ENCODE results near the gene MASP1. TPM values are rescaled to one million over a fixed set of nuclear protein-coding genes. Genes with fewer than 3 reads are reported as not detected.
A peak's percentile ranks its signal among the peaks of the same experiment; 100 is the strongest.

The MASP1 gene
- total and polyA plus RNA-seq, 9 donors: 3.2 to 12.7 (median 8.1) TPM

DNA sequence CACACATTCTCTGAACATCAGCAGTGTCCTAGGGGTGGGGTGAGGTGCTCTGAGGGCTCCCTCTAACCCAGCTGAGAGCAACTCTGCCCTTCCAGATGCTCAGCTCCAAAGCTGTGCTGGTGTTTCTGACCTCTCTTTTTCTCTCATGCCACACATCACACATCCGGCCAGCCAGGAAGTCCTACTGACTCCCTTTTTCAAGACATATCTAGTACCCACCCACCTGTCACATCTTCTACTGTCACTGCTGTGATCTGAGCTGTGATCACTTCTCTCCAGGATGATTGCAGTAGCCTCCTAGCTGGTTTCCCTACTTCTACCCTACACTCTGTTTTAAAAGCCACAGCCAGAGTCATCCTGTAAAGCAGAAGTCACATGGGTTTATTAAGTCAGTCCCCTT is 30.2 kb upstream of the MASP1 start:
- WGBS (ENCODE audit: insufficient coverage): 62% methylated on average over 1 of the region's 1 CpG

DNA sequence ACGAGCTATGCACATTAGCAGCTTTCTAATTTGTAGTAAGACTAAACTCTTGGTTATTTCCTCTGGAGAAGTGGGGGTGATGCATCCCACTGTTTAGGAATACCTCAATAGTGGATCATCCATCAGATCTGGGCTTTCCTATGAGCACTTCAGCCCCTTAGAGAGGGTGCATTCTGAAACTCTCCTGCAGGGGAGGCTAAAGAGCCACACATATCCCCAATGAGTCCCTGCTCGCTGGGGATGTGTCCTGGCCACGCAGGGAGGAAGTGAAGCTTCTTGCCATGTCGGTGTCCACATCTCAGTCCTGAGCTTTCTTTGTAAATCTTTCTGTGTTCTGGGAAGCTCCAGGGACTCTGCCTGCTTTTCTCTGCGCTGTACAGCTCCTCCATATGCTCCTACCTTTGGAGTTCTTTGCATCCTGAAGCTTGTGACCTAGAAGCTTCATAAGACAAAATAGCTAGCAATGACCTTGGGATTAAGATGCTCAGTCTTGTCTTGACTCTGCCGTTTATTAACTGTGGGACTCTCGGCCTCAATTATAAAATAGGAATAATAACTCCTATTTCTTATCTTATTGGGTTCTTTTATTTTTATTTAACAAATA is 28.3 kb upstream of the MASP1 start:
- DNase-seq: peak; percentile 48
- H3K9me3 ChIP-seq (replicated peaks; ENCODE audit: control insufficient read depth, low read depth, low read length): no peaks in the 10 kb centered on the region
- WGBS (ENCODE audit: insufficient coverage): 19% methylated on average over 4 of the region's 7 CpGs
- no peak overlapping the region for H3K4me3 ChIP-seq (ENCODE audit: low read length)
- peaks cover 2% of the 10 kb centered on the region for H3K27me3 ChIP-seq (ENCODE audit: control insufficient read depth, insufficient read depth, low read length)
- H3K27ac ChIP-seq (ENCODE audit: low read length): no peak overlapping the region
- H3K36me3 ChIP-seq (ENCODE audit: control insufficient read depth, insufficient read depth, low read length): no peaks in the 10 kb centered on the region
- H3K4me1 ChIP-seq (ENCODE audit: control insufficient read depth, insufficient read depth, low read length): peaks cover 7% of the 10 kb centered on the region

More for the DNA sequence above, 30.2 kb upstream of the MASP1 start:
- Histone ChIP-seq H3K9me3 (replicated peaks; ENCODE audit: control insufficient read depth, low read depth, low read length) (no peaks in the 10 kb centered on the region), H3K27me3 (ENCODE audit: control insufficient read depth, insufficient read depth, low read length) (peaks cover 2% of the 10 kb centered on the region), H3K4me1 (ENCODE audit: control insufficient read depth, insufficient read depth, low read length) (peaks cover 7% of the 10 kb centered on the region), H3K27ac (ENCODE audit: low read length) (no peak overlapping the region), H3K4me3 (ENCODE audit: low read length) (no peak overlapping the region), H3K36me3 (ENCODE audit: control insufficient read depth, insufficient read depth, low read length) (no peaks in the 10 kb centered on the region)
- DNase-seq: no peak

DNA sequence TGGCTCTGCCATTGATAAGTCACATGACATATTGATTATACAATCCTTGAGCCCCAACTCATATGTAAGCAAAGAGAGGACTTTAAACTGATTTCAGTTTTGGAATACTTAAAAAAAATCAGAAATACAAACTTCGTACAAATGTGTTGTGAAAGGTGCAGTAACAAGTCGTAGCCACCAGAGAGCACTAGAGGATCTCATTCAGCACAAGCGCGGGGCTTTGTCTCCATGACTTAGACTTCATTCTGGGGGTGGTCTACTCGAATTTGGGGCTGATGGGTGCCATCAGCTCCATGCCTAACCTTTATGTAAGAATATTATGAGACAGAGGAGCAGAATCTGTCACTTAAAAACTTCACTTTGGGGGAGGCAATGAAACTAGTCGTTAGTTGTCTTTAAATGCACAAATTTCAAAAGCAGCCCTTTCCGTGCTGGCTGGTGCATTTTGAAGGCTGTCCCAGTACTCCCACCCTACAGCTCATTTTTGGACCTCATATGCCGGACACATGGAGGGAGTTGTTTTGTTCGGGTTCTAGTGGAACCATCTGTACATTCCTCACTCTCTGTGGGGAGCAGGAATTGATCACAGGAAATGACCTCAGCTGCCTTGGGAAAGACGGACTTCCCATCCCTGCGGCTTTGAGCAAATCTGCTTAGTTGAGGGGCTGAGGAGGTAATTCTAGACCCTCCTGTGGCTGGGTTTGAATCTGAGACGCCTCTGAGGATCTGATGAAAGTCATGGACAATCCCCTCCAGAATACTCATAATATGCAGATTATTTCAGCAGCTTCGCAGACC is 27.5 kb upstream of the MASP1 start:
- Histone ChIP-seq H3K27me3 (ENCODE audit: control insufficient read depth, insufficient read depth, low read length) (peaks cover 2% of the 10 kb centered on the region), H3K9me3 (replicated peaks; ENCODE audit: control insufficient read depth, low read depth, low read length) (no peaks in the 10 kb centered on the region), H3K27ac (ENCODE audit: low read length) (no peak overlapping the region), H3K4me3 (ENCODE audit: low read length) (no peak overlapping the region), H3K36me3 (ENCODE audit: control insufficient read depth, insufficient read depth, low read length) (no peaks in the 10 kb centered on the region), H3K4me1 (ENCODE audit: control insufficient read depth, insufficient read depth, low read length) (peaks cover 7% of the 10 kb centered on the region)
- 0% methylated on average over 4 of the region's 13 CpGs for WGBS (ENCODE audit: insufficient coverage)
- peak; percentile 55 for DNase-seq

DNA sequence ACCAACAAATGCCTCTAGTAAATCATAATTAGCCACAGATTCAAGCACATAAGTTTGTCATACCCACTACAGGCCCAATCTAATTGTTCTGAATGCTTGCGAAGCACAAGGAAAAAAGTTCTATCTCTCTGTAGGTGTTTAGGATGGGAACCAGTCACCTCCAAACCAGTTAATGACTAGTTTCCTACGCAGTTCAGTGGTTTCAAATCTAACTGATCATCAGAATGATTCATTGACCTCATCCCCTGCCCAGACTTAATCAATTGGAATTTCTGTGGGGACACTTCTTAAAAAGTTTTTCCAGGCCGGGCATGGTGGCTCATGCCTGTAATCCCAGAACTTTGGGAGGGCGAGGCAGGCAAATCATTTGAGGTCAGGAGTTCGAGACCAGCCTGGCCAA is 24.3 kb upstream of the MASP1 start:
- no peaks in the 10 kb centered on the region for H3K36me3 ChIP-seq (ENCODE audit: control insufficient read depth, insufficient read depth, low read length)
- no peaks in the 10 kb centered on the region for H3K9me3 ChIP-seq (replicated peaks; ENCODE audit: control insufficient read depth, low read depth, low read length)
- no peak overlapping the region for H3K27ac ChIP-seq (ENCODE audit: low read length)
- WGBS (ENCODE audit: insufficient coverage): 88% methylated on average over 4 of the region's 5 CpGs
- no peak overlapping the region for H3K4me3 ChIP-seq (ENCODE audit: low read length)
- peaks cover 7% of the 10 kb centered on the region for H3K4me1 ChIP-seq (ENCODE audit: control insufficient read depth, insufficient read depth, low read length)
- no peak for DNase-seq
- H3K27me3 ChIP-seq (ENCODE audit: control insufficient read depth, insufficient read depth, low read length): peaks cover 5% of the 10 kb centered on the region

DNA sequence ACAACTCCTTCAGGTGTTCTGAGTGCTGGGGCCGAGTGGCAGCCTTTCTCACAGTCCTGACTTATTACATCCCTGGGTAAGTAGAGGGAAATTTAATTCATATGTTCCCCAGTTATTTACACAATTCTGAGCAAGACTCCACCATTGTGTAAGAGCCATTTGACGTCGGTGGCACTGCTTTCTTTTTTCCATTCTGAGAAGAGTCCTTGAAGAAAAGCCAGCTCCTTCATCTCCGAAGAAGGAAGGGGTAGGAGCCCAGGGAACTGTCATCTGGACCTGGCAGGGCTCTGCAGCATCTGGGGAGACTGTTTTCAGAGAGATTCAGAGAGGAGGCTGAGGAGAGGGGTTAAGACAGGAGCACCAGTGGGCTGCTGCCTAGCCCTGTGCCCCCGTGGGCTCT is 22.6 kb upstream of the MASP1 start:
- no peak for DNase-seq
- no peak overlapping the region for H3K4me3 ChIP-seq (ENCODE audit: low read length)
- H3K27ac ChIP-seq (ENCODE audit: low read length): no peak overlapping the region
- 55% methylated on average over 4 of the region's 5 CpGs for WGBS (ENCODE audit: insufficient coverage)
- no peaks in the 10 kb centered on the region for H3K36me3 ChIP-seq (ENCODE audit: control insufficient read depth, insufficient read depth, low read length)
- H3K4me1 ChIP-seq (ENCODE audit: control insufficient read depth, insufficient read depth, low read length): peaks cover 3% of the 10 kb centered on the region
- H3K9me3 ChIP-seq (replicated peaks; ENCODE audit: control insufficient read depth, low read depth, low read length): no peaks in the 10 kb centered on the region
- peaks cover 3% of the 10 kb centered on the region for H3K27me3 ChIP-seq (ENCODE audit: control insufficient read depth, insufficient read depth, low read length)

DNA sequence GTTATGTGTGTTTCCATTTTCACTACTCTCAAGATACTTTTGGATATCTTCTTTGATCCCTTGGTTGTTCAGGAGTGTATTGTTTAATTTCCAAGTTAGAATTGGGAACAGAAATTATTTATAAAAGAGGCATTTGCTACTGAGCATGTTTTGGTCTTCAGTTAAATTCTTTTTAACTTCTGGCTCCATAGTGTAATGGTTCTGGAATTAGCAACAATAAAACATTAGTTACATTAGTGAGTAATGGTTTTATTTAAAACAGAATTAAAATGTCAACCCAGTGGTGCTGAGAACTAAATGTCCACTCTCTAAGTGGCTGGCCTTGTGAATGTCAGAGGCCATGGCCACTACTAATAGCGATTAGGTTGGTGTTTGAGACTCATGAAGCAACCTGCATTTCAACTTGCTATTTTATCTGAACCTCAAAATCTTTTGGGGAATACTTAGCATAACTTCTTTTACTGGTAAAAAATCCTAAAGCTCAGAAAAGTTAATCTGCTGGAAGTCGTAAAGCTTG is 19.5 kb upstream of the MASP1 start:
- no peak overlapping the region for H3K27ac ChIP-seq (ENCODE audit: low read length)
- 100% methylated on average over 1 of the region's 2 CpGs for WGBS (ENCODE audit: insufficient coverage)
- no peaks in the 10 kb centered on the region for H3K9me3 ChIP-seq (replicated peaks; ENCODE audit: control insufficient read depth, low read depth, low read length)
- no peak for DNase-seq
- no peak overlapping the region for H3K4me3 ChIP-seq (ENCODE audit: low read length)
- peaks cover 3% of the 10 kb centered on the region for H3K27me3 ChIP-seq (ENCODE audit: control insufficient read depth, insufficient read depth, low read length)
- H3K4me1 ChIP-seq (ENCODE audit: control insufficient read depth, insufficient read depth, low read length): no peaks in the 10 kb centered on the region
- no peaks in the 10 kb centered on the region for H3K36me3 ChIP-seq (ENCODE audit: control insufficient read depth, insufficient read depth, low read length)

DNA sequence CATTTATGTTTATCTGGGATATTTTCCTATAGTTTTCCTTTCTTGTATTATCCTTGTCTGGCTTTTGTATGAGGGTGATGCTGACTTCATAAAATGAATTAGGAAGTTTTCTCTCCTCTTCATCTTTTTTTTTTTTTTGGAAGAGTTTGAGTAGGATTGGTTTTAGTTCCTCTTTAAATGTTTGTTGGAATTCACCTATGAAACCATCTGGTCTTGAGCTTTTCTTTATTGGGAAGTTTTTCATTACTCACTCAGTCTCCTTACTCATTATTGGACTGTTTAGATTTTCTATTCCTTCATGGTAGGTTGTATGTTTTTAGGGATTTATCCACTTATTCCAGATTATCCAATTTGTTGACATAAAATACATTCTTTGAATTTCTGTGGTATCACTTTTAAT is 18.7 kb upstream of the MASP1 start:
- Histone ChIP-seq H3K4me3 (ENCODE audit: low read length) (no peak overlapping the region), H3K27me3 (ENCODE audit: control insufficient read depth, insufficient read depth, low read length) (peaks cover 3% of the 10 kb centered on the region), H3K27ac (ENCODE audit: low read length) (no peak overlapping the region), H3K9me3 (replicated peaks; ENCODE audit: control insufficient read depth, low read depth, low read length) (no peaks in the 10 kb centered on the region), H3K36me3 (ENCODE audit: control insufficient read depth, insufficient read depth, low read length) (no peaks in the 10 kb centered on the region), H3K4me1 (ENCODE audit: control insufficient read depth, insufficient read depth, low read length) (no peaks in the 10 kb centered on the region)
- DNase-seq: no peak

DNA sequence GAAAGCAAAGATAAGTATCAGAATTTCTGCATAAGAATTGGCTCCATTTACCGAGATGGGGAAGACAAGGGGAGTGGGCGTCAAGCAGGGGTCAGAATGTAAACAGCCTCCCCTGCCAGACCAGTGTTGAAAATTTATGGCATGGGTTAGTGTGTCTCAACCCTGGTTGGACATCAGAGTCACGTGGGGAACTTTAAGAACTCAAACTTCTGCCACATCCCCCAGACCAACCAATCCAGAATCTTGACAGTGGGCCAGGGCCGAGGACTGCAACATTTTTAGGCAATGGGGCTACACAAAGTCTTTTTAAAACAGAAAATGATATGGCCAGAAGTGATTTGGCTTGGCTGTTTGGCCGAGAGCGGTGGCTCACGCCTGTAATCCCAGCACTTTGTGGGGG is 14.3 kb upstream of the MASP1 start:
- WGBS (ENCODE audit: insufficient coverage): 65% methylated on average over 4 of the region's 7 CpGs
- Histone ChIP-seq H3K4me3 (ENCODE audit: low read length) (no peak overlapping the region), H3K9me3 (replicated peaks; ENCODE audit: control insufficient read depth, low read depth, low read length) (no peaks in the 10 kb centered on the region), H3K36me3 (ENCODE audit: control insufficient read depth, insufficient read depth, low read length) (no peaks in the 10 kb centered on the region), H3K4me1 (ENCODE audit: control insufficient read depth, insufficient read depth, low read length) (no peaks in the 10 kb centered on the region), H3K27ac (ENCODE audit: low read length) (no peak overlapping the region), H3K27me3 (ENCODE audit: control insufficient read depth, insufficient read depth, low read length) (no peaks in the 10 kb centered on the region)
- DNase-seq: no peak

DNA sequence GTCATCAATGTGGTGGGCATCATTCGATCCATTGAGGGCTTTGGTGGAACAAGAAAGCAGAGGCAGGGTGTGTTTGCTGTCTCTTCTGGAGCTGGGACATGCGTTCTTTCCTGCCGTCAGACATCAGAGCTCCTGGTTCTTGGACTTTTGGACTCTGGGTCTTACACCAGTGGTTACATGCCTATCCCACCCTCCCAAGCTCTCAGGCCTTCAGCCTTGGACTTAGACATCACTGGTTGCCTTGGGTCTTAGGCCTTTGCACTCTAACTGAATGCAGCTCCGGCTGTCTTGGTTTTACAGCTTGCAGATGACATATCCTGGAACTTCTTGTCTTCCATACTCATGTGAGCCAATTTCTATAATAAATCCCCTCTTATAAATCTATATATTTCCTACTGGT is 8.1 kb upstream of the MASP1 start:
- H3K27ac ChIP-seq (ENCODE audit: low read length): no peak overlapping the region
- no peaks in the 10 kb centered on the region for H3K27me3 ChIP-seq (ENCODE audit: control insufficient read depth, insufficient read depth, low read length)
- WGBS (ENCODE audit: insufficient coverage): 92% methylated on average over 4 of the region's 4 CpGs
- no peaks in the 10 kb centered on the region for H3K4me1 ChIP-seq (ENCODE audit: control insufficient read depth, insufficient read depth, low read length)
- no peaks in the 10 kb centered on the region for H3K9me3 ChIP-seq (replicated peaks; ENCODE audit: control insufficient read depth, low read depth, low read length)
- no peak overlapping the region for H3K4me3 ChIP-seq (ENCODE audit: low read length)
- no peaks in the 10 kb centered on the region for H3K36me3 ChIP-seq (ENCODE audit: control insufficient read depth, insufficient read depth, low read length)
- DNase-seq: no peak

DNA sequence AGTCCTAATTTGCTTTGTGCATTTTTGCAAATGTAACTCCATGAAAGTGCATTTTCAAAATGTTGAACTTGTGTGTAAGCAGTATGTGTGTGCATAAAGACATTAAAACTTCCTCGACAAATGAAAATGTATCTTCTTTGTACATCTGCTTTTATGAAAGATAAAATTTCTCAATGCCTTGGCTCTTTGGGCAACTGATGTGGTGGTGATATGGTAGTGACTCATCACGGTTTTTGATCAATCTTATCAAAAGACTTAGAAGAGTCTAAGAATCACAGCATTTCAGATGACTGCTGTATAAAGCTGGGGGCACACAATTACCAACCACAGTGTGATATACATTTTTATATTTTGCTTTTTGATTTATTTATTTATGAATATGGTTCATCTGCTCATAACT is 5.4 kb upstream of the MASP1 start:
- Histone ChIP-seq H3K4me3 (ENCODE audit: low read length) (no peak overlapping the region), H3K36me3 (ENCODE audit: control insufficient read depth, insufficient read depth, low read length) (no peaks in the 10 kb centered on the region), H3K4me1 (ENCODE audit: control insufficient read depth, insufficient read depth, low read length) (no peaks in the 10 kb centered on the region), H3K27me3 (ENCODE audit: control insufficient read depth, insufficient read depth, low read length) (no peaks in the 10 kb centered on the region), H3K27ac (ENCODE audit: low read length) (no peak overlapping the region), H3K9me3 (replicated peaks; ENCODE audit: control insufficient read depth, low read depth, low read length) (no peaks in the 10 kb centered on the region)
- no CpG with 5 or more reads among the region's 2 CpGs for WGBS (ENCODE audit: insufficient coverage)
- DNase-seq: no peak
